ENCODE measurements around the gene AAGAB. TPM values are rescaled to one million over a fixed set of nuclear protein-coding genes. Genes with fewer than 3 reads are reported as not detected.

AAGAB gene
- total RNA-seq, 2 experiments from 2014 or later, result 42.6 to 51.2 TPM

DNA sequence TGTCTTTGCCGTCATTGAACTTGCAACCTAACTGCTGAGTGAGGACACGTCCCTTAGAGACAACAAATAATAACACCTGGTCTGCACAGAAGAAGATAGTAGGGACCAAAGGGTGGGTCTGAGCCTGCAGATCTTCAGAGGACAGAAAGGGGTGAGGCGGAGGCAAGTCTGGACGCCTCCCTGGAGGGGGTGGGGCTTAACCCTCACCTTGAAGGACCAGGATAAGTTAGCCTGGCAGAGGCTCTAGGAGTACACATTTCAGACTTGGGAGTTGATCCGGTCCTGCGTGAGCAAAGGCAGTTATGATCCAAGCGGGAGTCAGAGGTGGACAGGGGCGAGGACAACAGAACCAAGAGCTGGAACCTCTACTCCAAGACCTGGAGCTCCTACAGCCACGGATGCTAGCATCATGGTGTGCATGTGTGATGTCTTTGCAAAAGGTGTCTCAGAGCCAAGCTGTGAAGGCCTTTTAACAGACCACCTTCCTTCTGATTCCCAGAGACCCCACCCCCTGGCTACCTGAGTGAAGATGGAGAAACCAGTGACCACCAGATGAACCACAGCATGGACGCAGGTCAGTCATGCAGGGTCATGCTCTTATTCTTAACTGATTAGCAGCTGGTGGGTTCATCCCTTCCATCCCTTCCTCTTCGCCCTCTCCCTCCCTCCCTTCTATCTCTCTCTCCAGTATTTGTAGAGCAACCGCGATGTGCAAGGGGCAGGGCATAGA is 88.0 kb downstream of the AAGAB start:
- CTCF ChIA-PET, result no interaction called here
- no peak for DNase-seq
- TF ChIP-seq, protein P1, sequence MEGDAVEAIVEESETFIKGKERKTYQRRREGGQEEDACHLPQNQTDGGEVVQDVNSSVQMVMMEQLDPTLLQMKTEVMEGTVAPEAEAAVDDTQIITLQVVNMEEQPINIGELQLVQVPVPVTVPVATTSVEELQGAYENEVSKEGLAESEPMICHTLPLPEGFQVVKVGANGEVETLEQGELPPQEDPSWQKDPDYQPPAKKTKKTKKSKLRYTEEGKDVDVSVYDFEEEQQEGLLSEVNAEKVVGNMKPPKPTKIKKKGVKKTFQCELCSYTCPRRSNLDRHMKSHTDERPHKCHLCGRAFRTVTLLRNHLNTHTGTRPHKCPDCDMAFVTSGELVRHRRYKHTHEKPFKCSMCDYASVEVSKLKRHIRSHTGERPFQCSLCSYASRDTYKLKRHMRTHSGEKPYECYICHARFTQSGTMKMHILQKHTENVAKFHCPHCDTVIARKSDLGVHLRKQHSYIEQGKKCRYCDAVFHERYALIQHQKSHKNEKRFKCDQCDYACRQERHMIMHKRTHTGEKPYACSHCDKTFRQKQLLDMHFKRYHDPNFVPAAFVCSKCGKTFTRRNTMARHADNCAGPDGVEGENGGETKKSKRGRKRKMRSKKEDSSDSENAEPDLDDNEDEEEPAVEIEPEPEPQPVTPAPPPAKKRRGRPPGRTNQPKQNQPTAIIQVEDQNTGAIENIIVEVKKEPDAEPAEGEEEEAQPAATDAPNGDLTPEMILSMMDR (IDR thresholded peaks at IDR 0.05), result no peak
- no peak for ATAC-seq
- H3K36me3 Mint-ChIP-seq (ENCODE audit: low read depth), result peaks cover 18% of the 10 kb centered on the region
- intact Hi-C loops (cut with micrococcal nuclease), result no loop called here
- peaks cover 5% of the 10 kb centered on the region for H3K4me1 Mint-ChIP-seq (ENCODE audit: low read depth)
- no peak overlapping the region for H3K27ac Mint-ChIP-seq
- H3K27me3 Mint-ChIP-seq, result no peaks in the 10 kb centered on the region
- H3K9me3 Mint-ChIP-seq, result no peaks in the 10 kb centered on the region
- POLR2A ChIA-PET, result interaction anchor here (0.7 to 0.8 kb wide), 2 partner anchors 25 to 214 kb away, joined by 3 read pairs; no protein-coding TSS in a partner anchor
- no peak overlapping the region for H3K4me3 Mint-ChIP-seq

DNA sequence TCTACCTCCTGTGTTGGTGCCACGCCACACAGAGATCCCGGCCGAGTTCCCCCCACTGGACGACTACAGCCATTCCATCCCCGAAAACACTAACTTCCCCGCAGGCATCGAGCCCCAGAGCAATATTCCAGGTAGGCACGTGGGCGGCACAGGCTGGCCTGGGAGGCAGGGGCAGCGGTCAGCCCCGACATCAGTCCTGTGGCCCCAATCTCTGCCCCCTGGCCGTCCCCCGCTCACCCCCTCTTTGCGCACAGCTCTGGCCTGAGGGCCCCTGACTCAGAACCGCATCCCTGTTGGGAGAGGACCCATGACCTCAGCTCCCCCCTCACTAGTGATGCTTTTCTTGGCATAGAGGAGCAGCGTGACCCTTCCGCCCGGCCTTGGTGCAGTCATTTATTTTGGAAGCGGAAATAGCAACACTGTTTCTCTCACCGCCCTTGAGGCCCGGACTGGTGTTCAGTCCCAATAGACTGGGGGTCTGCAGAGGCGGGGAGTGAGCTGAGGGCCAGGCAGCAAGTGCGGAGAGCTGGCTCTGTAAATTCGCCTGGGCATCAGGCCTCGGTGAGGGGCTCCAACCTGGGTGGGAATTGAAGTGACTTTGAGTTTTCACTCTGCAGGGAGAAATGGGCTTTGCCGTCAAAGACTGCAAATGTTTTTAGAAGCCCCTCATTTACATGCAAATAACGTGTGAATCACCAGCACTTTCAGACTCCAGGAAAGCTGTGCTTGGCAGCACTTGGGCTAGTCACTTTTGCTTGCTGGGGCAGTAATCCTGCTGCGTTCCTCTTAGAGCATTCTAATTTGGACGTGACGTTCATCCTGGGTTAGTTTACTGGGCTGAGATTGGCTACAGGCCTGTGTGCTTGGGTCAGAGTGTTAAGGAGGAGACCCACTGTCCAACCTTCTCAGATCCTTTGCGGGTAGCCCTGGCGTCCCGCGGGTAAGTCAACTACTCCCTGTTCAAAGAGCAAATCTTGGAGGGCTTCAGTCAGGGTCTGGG is 88.9 kb downstream of the AAGAB start:
- intact Hi-C loops (cut with micrococcal nuclease), result no loop called here
- CTCF ChIA-PET, result no interaction called here
- peaks cover 17% of the 10 kb centered on the region for H3K36me3 Mint-ChIP-seq (ENCODE audit: low read depth)

DNA sequence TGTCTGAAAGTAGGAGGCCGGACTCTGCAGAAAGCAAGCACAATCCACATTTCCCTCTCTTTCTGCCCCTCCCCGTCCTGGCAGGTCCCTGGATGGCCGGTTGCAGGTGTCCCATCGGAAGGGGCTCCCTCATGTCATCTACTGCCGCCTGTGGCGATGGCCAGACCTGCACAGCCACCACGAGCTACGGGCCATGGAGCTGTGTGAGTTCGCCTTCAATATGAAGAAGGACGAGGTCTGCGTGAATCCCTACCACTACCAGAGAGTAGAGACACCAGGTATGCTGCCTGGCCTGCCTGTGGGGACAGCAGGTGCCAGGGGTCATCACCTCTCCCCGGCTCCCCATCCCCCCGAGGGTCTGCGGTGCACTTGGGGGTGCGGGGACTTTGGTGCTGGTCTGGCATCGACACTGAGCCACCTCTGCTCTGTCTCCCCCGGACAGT is 89.6 kb downstream of the AAGAB start:
- Mint-ChIP-seq H3K27ac (no peak overlapping the region), H3K27me3 (no peaks in the 10 kb centered on the region), H3K36me3 (ENCODE audit: low read depth) (peaks cover 9% of the 10 kb centered on the region), H3K4me3 (no peak overlapping the region), H3K9me3 (no peaks in the 10 kb centered on the region), H3K4me1 (ENCODE audit: low read depth) (peaks cover 3% of the 10 kb centered on the region)
- DNase-seq (no peak), ATAC-seq (no peak)
- ChIA-PET POLR2A (no interaction called here), CTCF (no interaction called here)
- intact Hi-C loops (cut with micrococcal nuclease), result no loop called here
- TF ChIP-seq, protein P1 (IDR thresholded peaks at IDR 0.05), result no peak

More for the DNA sequence above, 88.9 kb downstream of the AAGAB start:
- no peak for DNase-seq
- Mint-ChIP-seq H3K9me3 (no peaks in the 10 kb centered on the region), H3K27me3 (no peaks in the 10 kb centered on the region), H3K4me1 (ENCODE audit: low read depth) (peaks cover 5% of the 10 kb centered on the region), H3K4me3 (no peak overlapping the region), H3K27ac (no peak overlapping the region)
- no peak for ATAC-seq
- TF ChIP-seq, protein P1 (IDR thresholded peaks at IDR 0.05), result no peak
- POLR2A ChIA-PET, result no interaction called here

DNA sequence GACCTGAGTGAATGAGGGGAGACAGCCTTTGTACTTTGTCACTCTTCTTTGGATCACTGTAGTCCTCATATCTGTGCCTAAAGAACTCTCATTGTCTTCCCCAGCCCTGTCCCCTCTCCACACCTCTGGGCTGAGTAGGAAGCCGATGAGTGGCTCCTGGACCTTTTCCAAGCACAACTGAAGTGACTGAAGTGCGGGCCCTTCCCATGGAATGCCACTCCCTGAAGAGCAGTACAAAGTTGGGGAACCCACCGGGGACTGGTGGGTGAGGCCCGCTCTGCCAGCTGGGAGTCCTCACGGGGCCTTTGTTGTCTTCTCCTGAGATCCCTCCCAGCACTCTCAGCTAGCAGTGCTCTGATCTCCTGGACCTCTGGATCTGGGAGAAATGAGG is 90.1 kb downstream of the AAGAB start:
- Mint-ChIP-seq H3K4me1 (ENCODE audit: low read depth) (peaks cover 4% of the 10 kb centered on the region), H3K27me3 (no peaks in the 10 kb centered on the region), H3K36me3 (ENCODE audit: low read depth) (peaks cover 8% of the 10 kb centered on the region), H3K4me3 (no peak overlapping the region), H3K9me3 (no peaks in the 10 kb centered on the region), H3K27ac (no peak overlapping the region)
- ChIA-PET POLR2A (no interaction called here), CTCF (no interaction called here)
- TF ChIP-seq, protein P1 (IDR thresholded peaks at IDR 0.05), result no peak
- DNase-seq (no peak), ATAC-seq (no peak)
- intact Hi-C loops (cut with micrococcal nuclease), result no loop called here

DNA sequence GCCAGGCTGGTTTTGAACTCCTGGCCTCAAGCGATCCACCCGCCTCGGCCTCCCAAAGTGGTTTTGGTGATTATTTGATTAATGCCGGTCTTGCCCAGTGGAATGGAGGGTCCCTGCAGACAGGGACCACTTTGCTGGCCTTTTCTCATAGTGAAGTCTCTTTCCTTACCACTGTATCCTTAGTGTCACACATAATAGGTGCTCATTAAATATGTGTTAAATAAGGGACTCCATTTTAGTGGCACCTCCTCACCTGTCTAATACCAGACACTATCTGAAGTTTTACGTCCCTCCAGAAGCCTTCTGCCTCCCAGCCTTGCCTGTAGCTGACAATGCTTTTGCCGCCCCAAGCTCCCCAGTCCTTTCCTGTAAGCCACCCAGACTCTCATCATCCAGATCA is 91.3 kb downstream of the AAGAB start:
- Mint-ChIP-seq H3K36me3 (ENCODE audit: low read depth) (peaks cover 8% of the 10 kb centered on the region), H3K4me3 (no peak overlapping the region), H3K27ac (no peak overlapping the region), H3K4me1 (ENCODE audit: low read depth) (peaks cover 4% of the 10 kb centered on the region), H3K27me3 (no peaks in the 10 kb centered on the region), H3K9me3 (no peaks in the 10 kb centered on the region)
- CTCF ChIA-PET, result no interaction called here
- ATAC-seq (no peak), DNase-seq (no peak)
- intact Hi-C loops (cut with micrococcal nuclease), result no loop called here
- POLR2A ChIA-PET, result no interaction called here
- TF ChIP-seq, protein P1 (IDR thresholded peaks at IDR 0.05), result no peak

Data from activated CD8-positive, alpha-beta T cell treated with anti-CD3 and anti-CD28 coated beads for 36 hours (primary cell).